GM19438 (cell line): ENCODE results near the gene RNF150.
"Not testable (repeated sequence)": the region's sequence is repeated elsewhere in the genome, so short reads cannot be mapped to it uniquely, and the experiment has no call there.

Experiments
- ATAC-seq: cut with Tn5 transposase; IDR thresholded peaks from one replicate; pipeline ENCODE4 v1.9.1; 2021; ENCODE audit warnings: low read depth; ENCODE audit not compliant: unreplicated experiment

The RNF150 gene

GRCh38 chr4:141078871-141079270 is 54.4 kb downstream of the RNF150 start:
- no peak for ATAC-seq

GRCh38 chr4:141077611-141078225 is 55.6 kb downstream of the RNF150 start:
- no peak for ATAC-seq

DNA sequence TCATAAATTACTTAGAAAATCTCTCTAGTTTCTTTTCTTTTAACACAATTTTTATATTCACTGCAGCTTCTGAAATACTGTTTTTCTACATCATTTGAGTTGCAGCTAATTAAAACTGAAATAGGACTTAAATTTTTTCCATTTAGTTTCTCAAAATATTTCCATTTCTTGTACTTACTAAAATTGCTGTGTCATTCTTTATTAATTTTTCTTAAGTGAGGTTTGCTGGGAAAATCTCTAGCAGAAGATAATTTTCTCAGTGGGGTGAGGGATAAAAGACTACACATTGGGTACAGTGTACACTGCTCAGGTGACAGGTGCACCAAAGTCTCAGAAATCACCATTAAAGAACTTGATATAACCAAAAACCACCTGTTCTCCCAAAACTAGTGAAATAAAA is 57.7 kb downstream of the RNF150 start:
- no peak for ATAC-seq

DNA sequence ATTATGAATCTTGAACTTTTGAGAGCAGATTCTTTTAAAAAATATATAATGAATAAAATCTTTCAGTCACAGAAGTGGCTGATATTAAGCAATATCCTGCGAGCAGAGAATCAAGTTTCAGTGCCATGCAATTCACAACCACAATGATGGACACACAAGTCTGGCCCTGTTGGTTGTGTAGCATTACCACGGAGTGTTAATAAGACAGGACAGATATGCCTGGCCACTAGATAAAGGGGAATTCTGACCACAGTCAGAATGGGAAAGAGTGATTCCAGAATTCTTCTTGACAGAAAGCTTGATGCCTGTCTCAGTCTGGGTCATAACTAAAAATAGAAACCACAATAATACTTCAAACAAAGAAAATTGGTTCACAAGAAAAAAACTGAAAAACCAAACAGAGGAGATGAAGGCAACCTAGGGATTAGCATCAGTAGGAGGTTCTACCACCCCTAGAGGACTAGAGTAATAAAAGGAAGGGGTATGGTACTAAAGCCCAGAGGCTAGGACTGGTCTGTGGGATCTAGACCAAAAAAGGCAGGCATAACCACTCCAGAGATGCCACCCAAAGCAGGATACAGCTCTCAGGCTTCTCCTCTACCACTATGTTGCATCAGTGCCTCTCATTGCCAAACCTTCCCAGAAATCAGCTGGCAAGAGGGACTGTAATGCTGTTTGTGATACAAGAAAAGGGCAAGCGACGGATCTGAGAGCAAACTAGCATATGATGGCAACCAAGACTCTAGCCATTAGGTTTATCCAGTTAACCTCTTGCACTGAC is 59.0 kb downstream of the RNF150 start:
- no peak for ATAC-seq

- no peak for ATAC-seq
Observed at GRCh38 chr4:141066690-141067089, 66.6 kb downstream of the RNF150 start.

GRCh38 chr4:141065872-141066271 is 67.4 kb downstream of the RNF150 start:
- ATAC-seq, result no peak

GRCh38 chr4:141062651-141063050 is 70.6 kb downstream of the RNF150 start:
- ATAC-seq, result no peak

DNA sequence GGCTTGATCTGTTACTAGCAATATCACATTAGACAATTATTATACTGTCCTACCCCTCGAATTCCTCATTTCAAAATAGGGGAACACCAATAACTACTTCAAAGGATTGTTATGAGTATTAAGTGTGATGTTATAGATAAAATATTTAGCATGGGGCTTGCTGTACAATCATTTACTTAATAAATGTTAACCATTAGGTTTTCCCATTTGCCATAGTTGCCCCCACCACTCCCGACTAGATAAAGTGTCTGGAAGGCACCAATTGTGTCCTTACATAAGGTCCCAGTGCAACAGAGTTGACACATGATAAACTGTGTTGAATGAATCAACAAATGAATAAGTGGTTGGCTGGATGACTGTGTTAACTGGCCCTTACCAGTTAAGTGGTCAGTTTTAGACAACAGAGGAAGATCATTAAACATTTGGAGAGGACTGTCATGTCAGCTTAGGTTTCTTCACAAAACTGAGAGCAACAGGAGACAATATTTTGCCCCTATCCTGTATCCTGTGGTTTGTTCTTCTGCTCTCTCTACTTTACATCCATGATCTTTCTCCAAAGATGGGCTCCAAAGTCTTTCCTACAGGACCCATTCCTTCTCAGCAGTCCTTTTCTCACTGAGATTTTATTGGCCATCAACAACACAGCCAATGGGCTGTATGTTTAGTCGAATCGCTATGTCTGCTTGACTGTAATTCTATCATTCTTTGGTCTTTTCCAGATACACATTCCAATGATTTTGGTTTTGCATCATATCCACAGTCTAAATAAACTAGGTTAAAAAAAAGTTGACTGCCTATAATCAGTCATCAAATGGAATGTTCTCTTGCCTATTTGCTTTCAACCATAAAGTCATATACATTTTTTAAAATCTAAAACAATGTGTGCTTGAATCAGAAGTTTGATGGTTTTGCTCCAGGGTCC is 74.4 kb downstream of the RNF150 start:
- no peak for ATAC-seq

DNA sequence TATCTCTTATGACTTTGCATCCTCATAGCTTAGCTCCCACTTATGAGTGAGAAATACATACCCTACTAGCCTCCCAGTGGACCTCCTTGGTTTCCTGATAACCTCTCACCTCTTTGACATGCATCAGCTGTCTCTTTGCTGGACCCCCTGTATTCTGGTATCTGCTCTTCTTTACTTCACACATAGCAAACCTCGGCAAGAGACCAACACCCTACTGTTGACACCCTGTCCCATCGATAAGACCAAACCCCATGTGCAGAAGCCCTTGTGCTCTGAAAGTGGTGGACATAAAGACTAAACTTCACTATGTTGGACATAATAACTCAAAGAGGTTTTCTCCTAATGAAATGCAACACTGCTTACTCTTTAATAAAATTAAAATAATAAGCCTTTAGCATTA is 75.7 kb downstream of the RNF150 start:
- no peak for ATAC-seq

DNA sequence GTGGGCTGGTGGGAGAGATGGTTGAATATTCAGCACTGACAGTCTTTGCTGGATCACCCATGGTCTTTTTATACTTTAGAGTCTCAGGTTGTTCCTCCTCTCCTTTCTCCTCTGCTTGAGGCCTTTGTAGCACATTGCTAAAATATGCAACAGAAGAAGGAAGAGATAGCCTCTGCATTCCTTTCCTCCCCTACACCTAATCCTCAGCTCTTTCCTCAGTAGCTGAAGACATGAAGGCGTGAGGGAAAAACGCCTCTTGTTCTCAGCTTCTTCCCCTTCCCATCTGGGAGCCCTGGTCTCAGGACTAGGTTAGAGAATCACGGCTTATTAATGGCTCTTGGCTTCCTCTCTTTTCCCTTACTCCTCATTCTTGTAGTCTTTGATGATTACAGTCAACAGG is 76.8 kb downstream of the RNF150 start:
- ATAC-seq, result no peak

GRCh38 chr4:141054446-141054845 is 78.8 kb downstream of the RNF150 start:
- ATAC-seq, result no peak

DNA sequence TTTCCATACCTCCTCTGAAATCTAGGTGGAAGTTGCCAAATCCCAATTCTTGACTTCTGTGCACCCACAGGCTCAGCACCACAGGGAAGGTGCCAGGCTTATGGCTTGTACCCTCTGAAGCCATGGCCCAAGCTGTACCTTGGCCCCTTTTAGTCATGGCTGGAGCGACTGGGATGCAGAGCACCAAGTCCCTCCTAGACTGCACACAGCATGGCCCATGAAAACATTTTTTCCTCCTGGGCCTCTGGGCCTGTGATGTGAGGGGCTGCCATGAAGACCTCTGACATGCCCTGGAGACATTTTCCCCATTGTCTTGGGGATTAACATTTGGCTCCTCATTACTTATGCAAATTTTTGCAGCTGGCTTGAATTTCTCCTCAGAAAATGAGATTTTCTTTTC is 82.3 kb downstream of the RNF150 start:
- not testable (repeated sequence) for ATAC-seq

DNA sequence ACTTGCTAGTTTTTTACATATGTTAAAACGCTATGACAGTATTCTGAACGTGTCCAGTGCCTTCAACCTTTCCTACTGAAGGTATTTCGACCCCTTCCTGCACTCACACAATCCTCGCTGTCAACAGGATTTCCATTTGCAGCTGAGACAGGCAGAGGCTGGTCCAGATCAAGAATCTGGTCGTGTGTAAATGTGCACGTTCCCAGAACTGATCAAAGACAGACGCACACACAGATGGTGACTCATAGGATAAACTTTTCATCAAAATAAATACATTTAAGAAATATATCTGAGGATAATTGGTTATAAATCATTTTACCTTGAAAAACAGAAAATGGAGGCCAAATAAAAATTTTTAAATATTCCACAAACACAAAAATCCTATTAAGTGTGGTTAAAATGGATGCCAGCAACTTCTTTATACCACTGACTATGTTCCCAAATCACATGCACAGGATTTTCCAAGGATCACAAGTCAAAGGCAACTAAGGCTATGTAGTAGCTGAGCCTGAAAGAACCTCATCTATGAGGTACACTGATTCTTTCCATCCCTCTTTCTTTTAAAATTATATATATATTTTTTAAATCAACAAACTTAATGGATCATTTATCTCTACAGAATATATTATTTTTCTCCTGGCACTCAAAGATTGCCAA is 85.9 kb downstream of the RNF150 start:
- no peak for ATAC-seq

- no peak for ATAC-seq
Observed at GRCh38 chr4:141046255-141046654, 87.0 kb downstream of the RNF150 start.

DNA sequence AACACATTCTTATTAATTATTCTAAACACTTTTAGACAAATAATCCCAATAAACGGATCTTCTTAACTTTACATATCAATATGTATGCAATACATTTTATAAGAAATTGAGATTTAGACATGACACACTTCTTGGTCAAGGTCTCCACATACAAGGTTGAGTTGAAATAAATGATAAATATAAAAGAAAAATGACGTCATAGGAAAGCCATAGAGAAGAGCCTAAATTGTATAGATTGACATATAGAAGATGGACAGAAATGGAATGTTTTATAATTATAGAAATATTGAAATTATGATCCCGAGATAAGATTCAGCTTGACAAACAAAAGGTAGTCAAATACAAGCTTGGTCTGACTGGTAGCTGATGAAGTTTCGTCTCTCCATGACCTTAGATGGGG is 87.4 kb downstream of the RNF150 start:
- ATAC-seq, result no peak

DNA sequence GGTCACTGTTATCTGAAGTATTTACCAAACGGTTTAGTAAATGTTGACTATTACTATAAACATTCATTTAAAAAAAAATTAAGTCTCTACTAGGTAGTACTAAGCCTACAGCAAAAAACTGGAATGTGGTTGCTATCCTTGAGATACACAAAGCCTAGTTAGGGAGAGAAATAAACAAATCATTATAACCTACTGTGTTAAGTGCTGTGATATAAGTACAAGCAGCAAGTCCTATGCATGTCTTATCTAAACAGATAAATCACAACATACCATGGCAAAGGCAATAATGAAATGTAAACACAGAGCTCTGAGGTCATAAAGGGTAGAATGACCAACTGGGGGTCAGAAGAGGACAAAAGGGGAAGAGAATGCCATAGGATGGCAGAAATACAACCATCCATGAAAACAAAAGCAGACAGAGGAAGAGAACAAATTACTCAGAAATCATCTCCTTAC is 92.2 kb downstream of the RNF150 start:
- ATAC-seq, result no peak

GRCh38 chr4:141039156-141039555 is 94.1 kb downstream of the RNF150 start:
- ATAC-seq, result no peak

- ATAC-seq, result no peak
Observed at GRCh38 chr4:141038428-141038827, 94.8 kb downstream of the RNF150 start.

GRCh38 chr4:141037446-141037845 is 95.8 kb downstream of the RNF150 start:
- ATAC-seq, result no peak

DNA sequence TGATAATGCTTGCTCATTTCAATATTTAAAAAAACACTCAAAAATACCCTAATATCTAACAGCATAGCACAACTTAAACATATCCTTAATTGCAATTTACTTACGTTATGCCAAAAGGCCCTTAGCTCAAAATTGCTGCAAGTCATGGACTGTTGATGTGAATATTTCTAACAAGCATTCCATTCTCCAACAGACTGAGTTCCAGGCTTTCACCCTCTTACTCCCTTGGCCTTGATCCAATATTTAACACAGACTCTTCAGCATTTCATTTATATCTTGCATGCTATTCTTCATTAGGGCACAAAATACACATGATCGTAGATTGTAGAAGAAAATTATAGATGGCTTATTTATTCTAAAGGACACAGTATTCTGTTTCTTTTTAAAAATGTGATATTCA is 96.5 kb downstream of the RNF150 start:
- ATAC-seq, result no peak

DNA sequence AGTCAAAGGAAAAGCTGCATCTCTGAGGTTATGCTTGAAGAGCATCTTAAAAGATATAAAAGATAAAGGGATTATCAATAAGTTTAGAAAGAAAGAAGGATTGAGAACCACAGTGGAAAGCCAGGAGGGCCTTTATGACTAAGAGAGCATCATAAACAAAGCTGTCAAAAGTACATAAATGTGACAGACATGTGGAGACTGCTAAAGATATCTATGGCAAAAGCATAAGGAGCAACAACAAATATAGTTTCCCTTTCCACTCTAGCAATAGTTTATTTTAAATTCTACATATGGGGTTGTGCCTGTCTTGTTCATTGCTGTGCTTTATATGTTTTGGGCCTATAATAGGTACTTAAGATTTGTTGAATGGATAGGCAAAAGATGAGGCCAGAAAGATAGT is 97.3 kb downstream of the RNF150 start:
- no peak for ATAC-seq
